Lower leg skin (tissue), 3 donors: Measurements from ENCODE around the gene TRANK1.

Experiments
- CTCF ChIP-seq, 3 donors: fragments of 450-650 bp; IDR thresholded peaks; one replicate each; pipeline ENCODE4 v1.5.1; 2016; ENCODE audit warnings: antibody characterized with exemption in 3 of 3, mild to moderate bottlenecking in 3 of 3, moderate library complexity in 2 of 3
- POLR2A ChIP-seq, 2 donors: fragments of 450-650 bp; IDR thresholded peaks; one replicate each; pipeline ENCODE4 v1.6.1; 2016 to 2017; ENCODE audit warnings: antibody characterized with exemption in 2 of 2, mild to moderate bottlenecking in 1 of 2, moderate library complexity in 1 of 2

- TF ChIP-seq POLR2A (IDR thresholded peaks at IDR 0.05) (no peak), CTCF (IDR thresholded peaks at IDR 0.05) (peak in 1 of 3 donors; percentile 43)
Observed at GRCh38 chr3:36868614-36869436, 76.0 kb downstream of the TRANK1 start.
